Subcutaneous preadipocyte (primary cell): ENCODE results near the gene DZANK1. TPM values are rescaled to one million over a fixed set of nuclear protein-coding genes. Genes with fewer than 3 reads are reported as not detected.

ENCODE experiments used
- small RNA-seq: library from RNA; depleted of rRNA; stranded (forward); fragments of <200 nt; gene quantifications from one replicate; pipeline ENCODE3, GENCODE V24; 2012
- total RNA-seq: library from RNA; depleted of rRNA; stranded (reverse); fragments of >200 nt; gene quantifications from 2 replicates; pipeline ENCODE4 v1.2.3, GENCODE V29; 2012

Gene DZANK1
- 0.73 and 1.2 TPM in 2 replicates for total RNA-seq

DNA sequence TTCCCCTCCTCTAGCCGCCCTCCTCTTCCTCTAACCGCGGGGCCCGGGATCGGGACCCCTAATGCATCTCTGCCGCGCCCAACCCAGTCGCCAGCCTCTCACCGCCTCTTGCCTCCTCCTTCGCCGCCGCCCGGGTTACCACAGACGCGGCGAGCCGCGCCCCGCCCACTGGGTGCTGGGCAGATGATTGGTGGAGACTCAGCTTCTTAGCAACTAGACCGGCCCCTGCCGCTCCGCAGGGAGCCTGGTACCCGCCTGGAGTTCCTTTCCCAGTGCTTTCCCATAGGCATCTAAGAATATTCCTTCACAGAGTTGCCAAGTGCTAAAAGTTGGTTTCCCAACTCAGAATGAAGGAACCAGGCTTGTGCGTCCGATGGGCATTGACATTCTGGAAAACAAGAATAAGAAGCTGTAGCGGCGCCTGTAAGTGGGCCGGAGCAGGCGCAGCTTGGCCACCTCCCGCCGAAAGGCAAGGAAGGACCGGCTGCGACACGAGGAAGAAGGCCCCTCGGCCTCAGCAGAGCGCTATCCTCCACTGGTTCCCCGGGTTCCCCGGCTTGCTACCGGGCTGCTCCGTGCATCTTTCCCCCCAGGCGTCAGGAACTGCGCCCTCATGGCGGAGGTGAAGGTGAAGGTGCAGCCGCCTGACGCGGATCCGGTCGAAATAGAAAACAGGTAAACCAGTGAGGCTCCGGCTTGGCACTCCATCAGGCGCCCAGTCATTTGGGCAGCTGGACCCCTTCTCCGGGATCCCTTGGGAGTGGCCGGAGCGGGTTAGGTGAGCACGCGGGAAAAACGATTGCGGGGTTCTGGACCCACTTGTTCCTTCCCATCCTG lies at the start of gene DZANK1, which contains the start of gene POLR3F:
Gene DZANK1, minus strand, starts transcription at position 137 of the 837 bp plus-strand sequence. CDS start 1,672 bp downstream, outside the sequence.
Gene POLR3F, plus strand, starts transcription at position 497 of the 837 bp plus-strand sequence. Its CDS starts 117 bp downstream, at position 614.

DNA sequence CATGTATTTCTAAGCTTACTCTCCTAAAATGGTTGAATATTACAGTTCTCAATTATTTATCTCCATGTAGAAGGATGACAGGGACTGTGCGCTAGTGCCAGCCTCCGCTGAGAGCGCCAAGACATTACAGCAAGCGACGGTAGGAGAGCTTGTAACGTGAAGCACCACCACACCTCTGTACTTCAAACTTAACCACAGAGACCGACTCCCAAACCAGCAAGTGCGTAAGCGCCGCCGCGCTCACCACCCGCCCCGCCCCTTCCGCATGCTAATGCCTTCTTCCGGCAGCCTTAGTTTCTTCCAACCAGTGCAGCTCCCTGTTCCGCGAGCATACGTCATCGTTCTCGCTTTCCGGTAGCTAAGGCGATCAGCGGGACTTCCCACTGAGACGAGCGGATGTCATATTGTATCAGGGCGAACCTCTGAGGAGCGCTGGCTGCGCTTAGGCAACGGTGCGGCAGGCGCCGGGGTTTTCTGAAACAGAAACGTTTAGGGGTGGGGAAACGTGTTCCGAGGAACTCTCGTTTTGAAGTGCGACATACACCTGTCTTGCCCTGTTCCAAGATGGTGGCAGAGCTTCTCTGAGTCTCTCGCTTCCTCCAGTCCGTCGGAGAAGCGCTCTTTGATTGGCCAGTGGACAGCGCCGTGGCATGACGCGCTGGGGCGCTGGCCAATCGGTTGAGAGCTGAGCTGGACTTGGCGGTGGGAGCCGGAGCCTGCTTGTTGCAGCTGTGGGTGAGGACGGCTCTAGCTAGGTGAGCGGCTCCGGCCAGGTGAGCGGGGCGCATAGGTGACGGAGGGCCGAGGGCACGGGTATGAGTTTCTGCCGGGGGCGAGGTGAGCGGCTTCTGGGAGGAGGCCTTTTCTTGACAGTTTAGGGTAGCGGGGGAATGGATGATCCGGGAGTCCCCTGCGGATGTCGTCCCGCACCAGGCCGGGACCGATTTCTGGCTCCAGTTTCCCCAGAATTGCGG lies 40.7 kb upstream of the DZANK1 start, which contains the start of gene SEC23B:
Gene SEC23B, plus strand, starts transcription at position 723 of the 974 bp plus-strand sequence. CDS start 2,896 bp downstream, outside the sequence.

GRCh38 chr20:18496740-18497592 lies 30.1 kb upstream of the DZANK1 start, which contains the start of gene RBBP9:
RBBP9 (minus strand) TSS chr20:18497225; CDS start chr20:18497167, 58 bp downstream.

Small RNAs within 50 kb of the gene (small RNA-seq; reads per million reads assigned to genes)
- gene MIR3192 (not detected), gene RNA5SP476 (not detected)

Other genes with a start within 250 kb of the DZANK1 start
- 11.1 and 17.3 TPM in 2 replicates for gene ZNF133, start 178.5 kb downstream of the DZANK1 start, total RNA-seq
- 15.1 and 17.8 TPM in 2 replicates for gene POLR3F, start 360 bp upstream of the DZANK1 start, total RNA-seq
- gene RBBP9, start 30.2 kb upstream of the DZANK1 start, total RNA-seq = 17.6 and 22.1 TPM in 2 replicates
- gene SEC23B, start 40.9 kb upstream of the DZANK1 start, total RNA-seq = 48.5 and 66.7 TPM in 2 replicates
- gene SMIM26, start 100.4 kb upstream of the DZANK1 start, total RNA-seq = 31.9 and 57.7 TPM in 2 replicates
- 75.3 and 82.3 TPM in 2 replicates for gene DTD1, start 121.0 kb upstream of the DZANK1 start, total RNA-seq